Adrenal gland (tissue), 12 donors: ENCODE data around the gene SPATA6. TPM values are rescaled to one million over a fixed set of nuclear protein-coding genes. Genes with fewer than 3 reads are reported as not detected.
"Not testable (repeated sequence)": the region's sequence is repeated elsewhere in the genome, so short reads cannot be mapped to it uniquely, and the experiment has no call there.

Source experiments
- DNase-seq, 7 donors: peaks; one replicate each; pipeline ENCODE4 v3.0.0-alpha.2; 2019 to 2020
- H3K27ac ChIP-seq, 5 donors: fragments of 200-600 bp; sonication (generic) in 4 of 5; 1 replicate in 3 of 5; 2 replicates in 2 of 5; pipeline versions ENCODE4 v1.5.1 to v1.8.0; 2016 to 2020; ENCODE audit warnings: mild to moderate bottlenecking in 1 of 5
- H3K27me3 ChIP-seq: fragments of 200-600 bp; 2 replicates; pipeline ENCODE4 v1.8.0; 2021
- H3K36me3 ChIP-seq, 2 donors: fragments of 200-600 bp; replicated peaks in 1 of 2; 1 replicate in 1 of 2; 2 replicates in 1 of 2; pipeline versions ENCODE4 v1.5.1 to v1.8.0; 2018 to 2022
- H3K4me1 ChIP-seq, 2 donors: fragments of 200-600 bp; replicated peaks in 1 of 2; 1 replicate in 1 of 2; 2 replicates in 1 of 2; pipeline versions ENCODE4 v1.5.1 to v1.8.0; 2018 to 2021
- H3K4me3 ChIP-seq, 4 donors: fragments of 200-600 bp; sonication (generic) in 3 of 4; one replicate each; pipeline ENCODE4 v1.5.1; 2016 to 2018
- H3K9me3 ChIP-seq, 3 donors: fragments of 200-600 bp; sonication (generic) in 1 of 3; replicated peaks in 1 of 3; 1 replicate in 2 of 3; 2 replicates in 1 of 3; pipeline versions ENCODE4 v1.5.1 to v1.8.0; 2016 to 2021
- CTCF ChIP-seq, 6 experiments: fragments of 450-650 bp in 4 of 6; fragments of 200-600 bp in 2 of 6; sonication (generic) in 1 of 6; IDR thresholded peaks; 1 replicate in 5 of 6; 2 replicates in 1 of 6; pipeline versions ENCODE4 v1.5.1 to v1.8.0; 2016 to 2021; ENCODE audit warnings: antibody characterized with exemption in 6 of 6, mild to moderate bottlenecking in 2 of 6, moderate library complexity in 1 of 6
- POLR2A ChIP-seq, 2 donors: fragments of 450-650 bp; IDR thresholded peaks; one replicate each; pipeline ENCODE4 v1.6.1; 2017; ENCODE audit warnings: antibody characterized with exemption in 2 of 2, mild to moderate bottlenecking in 2 of 2, moderate library complexity in 1 of 2
- WGBS, 4 donors: extraction: QIAGEN DNeasy Blood & Tissue Kit in 2 of 4; methylation state at CpG; one replicate each; pipeline versions ENCODE4 v1.1.5 to v1.1.7; 2013 to 2017; 5-methylcytosine and 5-hydroxymethylcytosine counted together
- intact Hi-C, 2 donors: fragments of 100-400 bp; cut with DNase I; formaldehyde crosslinking; loops; one replicate each; pipeline versions ENCODE4 v1.14.1 to v1.15.0; 2022 to 2023
- polyA plus RNA-seq, 3 donors: library from polyadenylated mRNA; stranded (reverse); fragments of 200-250 nt in 2 of 3; fragments of 350-450 nt in 1 of 3; fragmentation: Illumina TruSeq in 1 of 3; extraction: RNeasy Lipid Tissue Mini Kit (QIAGEN cat#74804) in 1 of 3; gene quantifications; one replicate each; pipeline ENCODE4 v1.2.3, GENCODE V29; 2013 to 2014
- total RNA-seq, 9 donors: library from RNA; depleted of rRNA in 4 of 9; stranded (reverse); fragments of >200 nt in 4 of 9; fragments of 120-200 nt in 1 of 9; fragmentation: NEBNext Ultra II Directional in 1 of 9; extraction: Animal tissue kit (Norgen Biotek cat#: 25700) in 1 of 9; gene quantifications; one replicate each; pipeline versions ENCODE4 v1.1.0 to v1.2.4, GENCODE V29; 2013 to 2023
- donor health status: healthy with polysubstance abuse.
- donor health status: Bipolar disorder and iron deficiency.
- donor health status: DM: yes; HTN: yes; CAD: no.
- donor health status: DM: no; HTN: no; CAD: no.
- donor health status: DM: no; HTN: no; CAD: no.
- donor health status: DM: yes; HTN: yes; CAD: no.

SPATA6 gene
- total and polyA plus RNA-seq, 12 donors = 7.3 to 54.3 (median 20.5) TPM

GRCh38 chr1:48277437-48277836 lies 194.6 kb downstream of the SPATA6 start:
- H3K4me3 ChIP-seq, DNase-seq, H3K27ac ChIP-seq, intact Hi-C loops, H3K4me1 ChIP-seq, H3K9me3 ChIP-seq, H3K27me3 ChIP-seq, H3K36me3 ChIP-seq: not testable (repeated sequence)
- 89 to 96% (median 95%) methylated on average over 6 to 10 of the region's 10 CpGs; no CpG with 5 or more reads in 1 of the 4 donors for WGBS, 4 donors

GRCh38 chr1:48266576-48266975 lies 205.4 kb downstream of the SPATA6 start:
- H3K27me3 ChIP-seq = no peaks in the 10 kb centered on the region
- intact Hi-C loops = no loop called here

GRCh38 chr1:48263041-48263440 lies 209.0 kb downstream of the SPATA6 start:
- H3K36me3 ChIP-seq = no peaks in the 10 kb centered on the region
- intact Hi-C loops = no loop called here
- no peaks in the 10 kb centered on the region for H3K4me1 ChIP-seq
- H3K27me3 ChIP-seq = no peaks in the 10 kb centered on the region
- 61 to 68% (median 64%) methylated on average over 1 of the region's 1 CpG for WGBS, 4 donors
- no peak for DNase-seq
- no peak overlapping the region for H3K27ac ChIP-seq
- H3K4me3 ChIP-seq = no peak overlapping the region
- no peaks in the 10 kb centered on the region for H3K9me3 ChIP-seq
- TF ChIP-seq CTCF (IDR thresholded peaks at IDR 0.05) (no peak), POLR2A (IDR thresholded peaks at IDR 0.05) (no peak)

More at GRCh38 chr1:48266576-48266975, 205.4 kb downstream of the SPATA6 start:
- H3K9me3 ChIP-seq = no peaks in the 10 kb centered on the region
- no peak for DNase-seq
- no peak overlapping the region for H3K27ac ChIP-seq
- no peak overlapping the region for H3K4me3 ChIP-seq
- H3K4me1 ChIP-seq = no peaks in the 10 kb centered on the region
- no peaks in the 10 kb centered on the region for H3K36me3 ChIP-seq
- TF ChIP-seq POLR2A (IDR thresholded peaks at IDR 0.05) (no peak), CTCF (IDR thresholded peaks at IDR 0.05) (no peak)
- WGBS, 4 donors = 72 to 83% (median 79%) methylated on average over 2 of the region's 2 CpGs

GRCh38 chr1:48261881-48262400 lies 210.1 kb downstream of the SPATA6 start:
- intact Hi-C loops = no loop called here
- H3K4me1 ChIP-seq = no peaks in the 10 kb centered on the region
- TF ChIP-seq POLR2A (IDR thresholded peaks at IDR 0.05) = no peak
- TF ChIP-seq CTCF (IDR thresholded peaks at IDR 0.05) = no peak
- no peaks in the 10 kb centered on the region for H3K27me3 ChIP-seq
- no peaks in the 10 kb centered on the region for H3K36me3 ChIP-seq
- H3K4me3 ChIP-seq = no peak overlapping the region
- no peak for DNase-seq
- no peak overlapping the region for H3K27ac ChIP-seq
- no peaks in the 10 kb centered on the region for H3K9me3 ChIP-seq

GRCh38 chr1:48258106-48258505 lies 213.9 kb downstream of the SPATA6 start:
- intact Hi-C loops = no loop called here
- DNase-seq = no peak
- Histone ChIP-seq H3K4me3 (no peak overlapping the region), H3K9me3 (no peaks in the 10 kb centered on the region), H3K27me3 (no peaks in the 10 kb centered on the region), H3K27ac (no peak overlapping the region), H3K36me3 (no peaks in the 10 kb centered on the region), H3K4me1 (no peaks in the 10 kb centered on the region)
- 93 to 100% (median 96%) methylated on average over 1 of the region's 1 CpG for WGBS, 4 donors
- TF ChIP-seq CTCF (IDR thresholded peaks at IDR 0.05) (no peak), POLR2A (IDR thresholded peaks at IDR 0.05) (no peak)
